HG02588 (cell line): ENCODE measurements around the gene FANCI.

Experiments
- ATAC-seq: cut with Tn5 transposase; IDR thresholded peaks from one replicate; pipeline ENCODE4 v1.9.1; 2021; ENCODE audit warnings: mild to moderate bottlenecking, moderate library complexity; ENCODE audit not compliant: unreplicated experiment

Gene FANCI

GRCh38 chr15:89243691-89244573 is at the start of gene FANCI:
Gene FANCI (plus strand): TSS chr15:89243979. CDS start chr15:89247648, 3,669 bp downstream.
- ATAC-seq = peak; percentile 96

- ATAC-seq = no peak
Measured at GRCh38 chr15:89194608-89195007, 49.2 kb upstream of the FANCI start.

- no peak for ATAC-seq
Measured at GRCh38 chr15:89195836-89196235, 47.9 kb upstream of the FANCI start.

- ATAC-seq = no peak
Measured at GRCh38 chr15:89196241-89196640, 47.5 kb upstream of the FANCI start.

GRCh38 chr15:89196994-89197393 is 46.8 kb upstream of the FANCI start:
- ATAC-seq = no peak

- ATAC-seq = no peak
Measured at GRCh38 chr15:89197503-89197971, 46.2 kb upstream of the FANCI start.

- ATAC-seq = no peak
Measured at GRCh38 chr15:89198196-89198595, 45.6 kb upstream of the FANCI start.

GRCh38 chr15:89198934-89199333 is 44.8 kb upstream of the FANCI start:
- no peak for ATAC-seq

- no peak for ATAC-seq
Measured at GRCh38 chr15:89199746-89200145, 44.0 kb upstream of the FANCI start.

- ATAC-seq = no peak
Measured at GRCh38 chr15:89200182-89200581, 43.6 kb upstream of the FANCI start.

- no peak for ATAC-seq
Measured at GRCh38 chr15:89201465-89202005, 42.2 kb upstream of the FANCI start.

- ATAC-seq = no peak
Measured at GRCh38 chr15:89203705-89204273, 40.0 kb upstream of the FANCI start.

GRCh38 chr15:89205991-89206585 is 37.7 kb upstream of the FANCI start:
- ATAC-seq = no peak

GRCh38 chr15:89206908-89207331 is 36.9 kb upstream of the FANCI start:
- ATAC-seq = peak; percentile 78

- no peak for ATAC-seq
Measured at GRCh38 chr15:89208256-89208655, 35.5 kb upstream of the FANCI start.

GRCh38 chr15:89209057-89209456 is 34.7 kb upstream of the FANCI start:
- ATAC-seq = no peak

GRCh38 chr15:89211678-89212170 is 32.1 kb upstream of the FANCI start:
- no peak for ATAC-seq

GRCh38 chr15:89215627-89216026 is 28.2 kb upstream of the FANCI start:
- ATAC-seq = no peak

- no peak for ATAC-seq
Measured at GRCh38 chr15:89217031-89217430, 26.7 kb upstream of the FANCI start.

- no peak for ATAC-seq
Measured at GRCh38 chr15:89217686-89218376, 25.9 kb upstream of the FANCI start.

GRCh38 chr15:89218531-89218930 is 25.2 kb upstream of the FANCI start:
- no peak for ATAC-seq
